Measurements from ENCODE around the gene CNTFR. TPM values are rescaled to one million over a fixed set of nuclear protein-coding genes. Genes with fewer than 3 reads are reported as not detected.

The CNTFR gene
- total and polyA plus RNA-seq, 3 experiments from 2014 or later = not detected

DNA sequence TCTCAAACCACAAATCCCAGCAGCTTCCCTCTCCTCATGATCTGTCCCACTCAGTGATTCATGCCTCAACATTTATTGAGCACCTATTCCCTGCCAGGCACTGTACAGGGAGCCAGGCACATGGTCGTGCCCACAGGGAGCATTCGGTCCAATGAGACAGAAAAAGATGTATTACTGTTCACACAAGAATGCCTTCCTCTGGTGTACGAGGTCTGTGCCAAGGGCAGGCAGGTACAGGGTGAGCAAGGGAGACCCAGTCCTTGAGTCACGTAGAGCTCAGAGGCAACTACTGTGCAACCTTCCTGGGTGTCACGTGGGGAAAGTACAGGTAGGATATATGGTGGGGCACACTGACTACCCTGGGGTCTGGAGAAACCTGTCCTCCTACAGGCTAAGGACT lies 4.6 kb downstream of the CNTFR start:
- H3K27ac Mint-ChIP-seq = no peak overlapping the region
- Histone ChIP-seq H3K27me3 (ENCODE audit: insufficient read depth, low read length, poor library complexity, severe bottlenecking) (peaks cover 47% of the 10 kb centered on the region), H3K27ac (ENCODE audit: low read depth, low read length) (no peak overlapping the region), H3K36me3 (ENCODE audit: insufficient read depth, low read length) (no peaks in the 10 kb centered on the region), H3K4me1 (ENCODE audit: insufficient read depth, low read length) (no peaks in the 10 kb centered on the region), H3K4me3 (ENCODE audit: low read length) (no peak overlapping the region), H3K9me3 (ENCODE audit: low read length) (no peaks in the 10 kb centered on the region)
- ChIA-PET CTCF (no interaction called here), POLR2A (no interaction called here)
- H3K36me3 Mint-ChIP-seq = peaks cover 0 to 8% (median 0%) of the 10 kb centered on the region in 3 donors
- peaks cover 9 to 12% (median 12%) of the 10 kb centered on the region in 3 donors for H3K4me1 Mint-ChIP-seq
- DNase-seq = no peak
- no peak overlapping the region for H3K4me3 Mint-ChIP-seq
- peaks cover 73 to 88% of the 10 kb centered on the region in 2 donors for H3K27me3 Mint-ChIP-seq
- no peaks in the 10 kb centered on the region for H3K9me3 Mint-ChIP-seq

DNA sequence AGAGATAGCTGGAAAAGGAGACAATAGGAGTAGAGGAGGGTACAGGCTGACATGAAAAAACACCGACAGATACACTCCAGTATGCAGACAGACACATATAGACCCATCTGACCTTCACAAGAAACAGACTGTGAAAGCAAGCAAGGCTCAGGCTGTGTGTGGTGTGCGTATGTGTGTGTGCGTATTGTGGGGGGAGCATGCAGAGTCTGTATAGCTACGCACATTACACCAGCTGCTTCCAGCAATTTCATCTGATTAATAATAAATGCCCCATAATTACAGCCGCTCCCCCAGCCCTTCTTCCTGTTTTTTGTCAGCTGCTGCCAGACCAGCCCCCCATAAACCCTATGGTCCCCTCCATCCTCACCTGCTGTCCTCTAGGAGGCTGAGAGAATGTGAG lies 6.7 kb downstream of the CNTFR start:
- Histone ChIP-seq H3K36me3 (ENCODE audit: insufficient read depth, low read length) (no peaks in the 10 kb centered on the region), H3K27me3 (ENCODE audit: insufficient read depth, low read length, poor library complexity, severe bottlenecking) (peaks cover 52% of the 10 kb centered on the region), H3K9me3 (ENCODE audit: low read length) (no peaks in the 10 kb centered on the region), H3K27ac (ENCODE audit: low read depth, low read length) (no peak overlapping the region), H3K4me3 (ENCODE audit: low read length) (no peak overlapping the region), H3K4me1 (ENCODE audit: insufficient read depth, low read length) (peaks cover 6% of the 10 kb centered on the region)
- no peak overlapping the region for H3K27ac Mint-ChIP-seq
- H3K9me3 Mint-ChIP-seq = no peaks in the 10 kb centered on the region
- peaks cover 0 to 7% (median 6%) of the 10 kb centered on the region in 3 donors for H3K4me1 Mint-ChIP-seq
- no peak for DNase-seq
- peaks cover 0 to 5% (median 0%) of the 10 kb centered on the region in 3 donors for H3K36me3 Mint-ChIP-seq
- peaks cover 70 to 87% of the 10 kb centered on the region in 2 donors for H3K27me3 Mint-ChIP-seq
- ChIA-PET POLR2A (interaction anchor here (1.0 kb wide), 1 partner anchor 37 kb away, joined by 4 read pairs; the partner anchor contains the start of gene DCTN3), CTCF (interaction anchor here (1.1 to 3.2 kb wide), 2 partner anchors 9 to 31 kb away, joined by 4 to 15 read pairs; no protein-coding TSS in a partner anchor)
- no peak overlapping the region for H3K4me3 Mint-ChIP-seq

DNA sequence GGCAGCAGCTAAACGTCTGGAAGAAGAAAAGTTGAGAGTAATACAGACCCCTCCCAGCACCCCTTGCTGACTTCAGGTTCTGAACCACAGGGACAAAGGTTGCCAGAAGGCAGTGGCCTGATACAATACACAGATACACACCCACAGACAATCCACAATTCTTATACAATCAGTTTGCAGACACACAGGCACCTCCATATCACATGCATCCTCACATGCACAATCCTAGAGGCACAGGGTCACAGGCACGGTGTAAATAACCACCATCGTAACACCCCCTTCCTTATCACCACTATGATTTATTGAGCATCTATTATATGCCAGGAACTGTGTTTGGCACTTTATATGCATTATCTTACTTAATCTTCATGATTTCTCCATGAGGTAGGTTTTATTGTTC lies 8.2 kb downstream of the CNTFR start:
- Mint-ChIP-seq H3K4me3 (no peak overlapping the region), H3K9me3 (no peaks in the 10 kb centered on the region), H3K36me3 (peaks cover 0 to 5% (median 0%) of the 10 kb centered on the region in 3 donors), H3K27me3 (peaks cover 61 to 82% of the 10 kb centered on the region in 2 donors), H3K27ac (no peak overlapping the region), H3K4me1 (peaks cover 4 to 13% (median 12%) of the 10 kb centered on the region in 3 donors)
- Histone ChIP-seq H3K27me3 (ENCODE audit: insufficient read depth, low read length, poor library complexity, severe bottlenecking) (peaks cover 41% of the 10 kb centered on the region), H3K4me1 (ENCODE audit: insufficient read depth, low read length) (peaks cover 6% of the 10 kb centered on the region), H3K4me3 (ENCODE audit: low read length) (no peak overlapping the region), H3K27ac (ENCODE audit: low read depth, low read length) (no peak overlapping the region), H3K9me3 (ENCODE audit: low read length) (no peaks in the 10 kb centered on the region), H3K36me3 (ENCODE audit: insufficient read depth, low read length) (no peaks in the 10 kb centered on the region)
- DNase-seq = no peak
- ChIA-PET CTCF (interaction anchor here (1.1 to 3.2 kb wide), 2 partner anchors 11 to 30 kb away, joined by 4 to 15 read pairs; no protein-coding TSS in a partner anchor), POLR2A (no interaction called here)

DNA sequence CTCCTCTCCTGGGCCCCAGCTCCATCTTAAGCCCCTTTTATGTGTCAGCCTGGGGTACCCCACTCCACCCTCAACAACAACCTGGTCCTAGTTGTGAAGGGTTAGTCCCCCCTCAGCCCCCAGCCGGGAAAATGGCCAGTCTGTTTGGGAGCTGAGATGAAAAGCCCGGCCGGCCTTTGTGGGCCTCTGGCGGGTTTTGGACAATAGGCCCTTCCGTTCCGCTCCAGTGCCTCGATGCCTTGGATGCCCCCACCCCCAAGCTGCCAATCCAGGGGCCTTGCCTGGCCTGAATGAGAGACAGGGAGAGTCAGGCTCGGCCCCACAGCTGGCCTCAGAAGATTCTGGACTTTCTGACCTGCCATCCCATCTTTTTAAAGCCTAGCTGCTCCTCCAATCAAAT lies 9.2 kb downstream of the CNTFR start:
- Mint-ChIP-seq H3K27me3 (peaks cover 58 to 80% of the 10 kb centered on the region in 2 donors), H3K9me3 (no peaks in the 10 kb centered on the region), H3K36me3 (peaks cover 0 to 5% (median 0%) of the 10 kb centered on the region in 3 donors), H3K27ac (no peak overlapping the region), H3K4me3 (no peak overlapping the region), H3K4me1 (peaks cover 4 to 15% (median 12%) of the 10 kb centered on the region in 3 donors)
- Histone ChIP-seq H3K36me3 (ENCODE audit: insufficient read depth, low read length) (no peaks in the 10 kb centered on the region), H3K27ac (ENCODE audit: low read depth, low read length) (no peak overlapping the region), H3K27me3 (ENCODE audit: insufficient read depth, low read length, poor library complexity, severe bottlenecking) (peaks cover 35% of the 10 kb centered on the region), H3K4me3 (ENCODE audit: low read length) (no peak overlapping the region), H3K9me3 (ENCODE audit: low read length) (no peaks in the 10 kb centered on the region), H3K4me1 (ENCODE audit: insufficient read depth, low read length) (peaks cover 6% of the 10 kb centered on the region)
- no peak for DNase-seq
- CTCF ChIA-PET = interaction anchor here (1.4 kb wide), 1 partner anchor 12 kb away, joined by 14 read pairs; no protein-coding TSS in a partner anchor
- POLR2A ChIA-PET = no interaction called here

DNA sequence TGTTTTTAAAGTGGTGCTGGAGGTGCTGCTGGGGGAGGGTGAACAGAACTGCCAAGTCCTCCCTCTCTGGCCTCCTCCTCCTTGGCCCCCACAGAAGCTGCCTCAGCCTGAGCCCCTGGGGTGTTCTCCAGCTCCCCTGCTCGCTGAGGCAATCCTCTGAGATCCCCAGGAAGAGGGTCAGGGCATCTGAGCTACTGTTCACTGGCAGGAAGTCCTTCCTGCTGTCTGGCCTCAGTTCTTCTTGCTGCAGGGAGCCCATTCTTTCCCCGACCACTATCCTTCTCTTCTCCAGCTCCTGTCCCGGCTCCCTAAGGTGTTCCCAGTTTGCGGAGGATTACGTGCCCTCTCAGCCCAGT lies 9.7 kb downstream of the CNTFR start:
- Histone ChIP-seq H3K36me3 (ENCODE audit: insufficient read depth, low read length) (no peaks in the 10 kb centered on the region), H3K9me3 (ENCODE audit: low read length) (no peaks in the 10 kb centered on the region), H3K4me3 (ENCODE audit: low read length) (no peak overlapping the region), H3K27me3 (ENCODE audit: insufficient read depth, low read length, poor library complexity, severe bottlenecking) (peaks cover 30% of the 10 kb centered on the region), H3K4me1 (ENCODE audit: insufficient read depth, low read length) (peaks cover 6% of the 10 kb centered on the region), H3K27ac (ENCODE audit: low read depth, low read length) (no peak overlapping the region)
- Mint-ChIP-seq H3K27me3 (peaks cover 56 to 79% of the 10 kb centered on the region in 2 donors), H3K36me3 (peaks cover 0 to 5% (median 0%) of the 10 kb centered on the region in 3 donors), H3K4me1 (peaks cover 4 to 15% (median 12%) of the 10 kb centered on the region in 3 donors), H3K9me3 (no peaks in the 10 kb centered on the region), H3K27ac (no peak overlapping the region), H3K4me3 (no peak overlapping the region)
- CTCF ChIA-PET = interaction anchor here (1.4 kb wide), 1 partner anchor 12 kb away, joined by 14 read pairs; no protein-coding TSS in a partner anchor
- POLR2A ChIA-PET = no interaction called here
- DNase-seq = no peak

DNA sequence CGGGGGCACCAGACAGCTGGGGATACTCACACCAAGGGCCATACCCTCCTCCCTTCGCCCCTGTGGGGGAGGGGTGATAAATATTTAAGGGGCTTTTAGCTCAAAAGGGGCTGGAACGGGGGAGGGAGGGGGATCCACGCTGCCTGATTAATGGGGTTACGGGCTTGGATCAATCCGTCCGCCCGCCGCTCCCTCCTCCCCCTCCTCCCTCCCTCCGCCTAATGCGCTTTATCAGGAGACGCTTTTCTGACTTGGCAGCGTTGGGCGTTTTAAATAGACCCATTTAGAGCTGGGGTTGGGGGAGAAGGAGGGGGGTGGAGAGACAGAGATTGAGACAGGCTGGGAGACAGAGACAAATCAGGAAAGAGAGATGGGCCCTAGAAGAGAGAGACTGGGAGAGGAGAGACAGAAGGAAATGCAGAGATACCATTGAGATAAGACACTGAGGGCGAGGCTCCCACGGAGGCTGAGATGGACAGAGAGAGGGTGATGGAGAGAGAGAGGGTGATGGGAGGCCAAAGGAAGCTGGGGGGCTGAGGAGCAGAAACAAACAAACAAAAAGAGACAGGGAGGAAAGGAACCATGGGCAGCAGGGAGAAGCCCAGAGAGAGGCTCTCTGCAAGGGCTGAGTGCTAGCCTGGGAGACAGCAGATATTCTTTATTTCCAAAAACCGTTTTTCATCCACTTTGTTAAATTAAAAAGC lies 10.3 kb downstream of the CNTFR start:
- no peak overlapping the region for H3K27ac Mint-ChIP-seq
- no peaks in the 10 kb centered on the region for H3K9me3 Mint-ChIP-seq
- H3K4me1 Mint-ChIP-seq = peaks cover 4 to 15% (median 12%) of the 10 kb centered on the region in 3 donors
- H3K27me3 Mint-ChIP-seq = peaks cover 55 to 78% of the 10 kb centered on the region in 2 donors
- Histone ChIP-seq H3K27me3 (ENCODE audit: insufficient read depth, low read length, poor library complexity, severe bottlenecking) (peaks cover 24% of the 10 kb centered on the region), H3K4me3 (ENCODE audit: low read length) (no peak overlapping the region), H3K27ac (ENCODE audit: low read depth, low read length) (no peak overlapping the region), H3K9me3 (ENCODE audit: low read length) (no peaks in the 10 kb centered on the region), H3K36me3 (ENCODE audit: insufficient read depth, low read length) (no peaks in the 10 kb centered on the region), H3K4me1 (ENCODE audit: insufficient read depth, low read length) (peaks cover 6% of the 10 kb centered on the region)
- H3K36me3 Mint-ChIP-seq = peaks cover 0 to 5% (median 0%) of the 10 kb centered on the region in 3 donors
- H3K4me3 Mint-ChIP-seq = peak overlapping the region in 3 of 7 donors; percentile 10 to 49 (median 18)
- DNase-seq = no peak
- ChIA-PET CTCF (interaction anchor here (0.7 to 1.4 kb wide), 2 partner anchors 13 to 40 kb away, joined by 3 to 14 read pairs; no protein-coding TSS in a partner anchor), POLR2A (no interaction called here)

DNA sequence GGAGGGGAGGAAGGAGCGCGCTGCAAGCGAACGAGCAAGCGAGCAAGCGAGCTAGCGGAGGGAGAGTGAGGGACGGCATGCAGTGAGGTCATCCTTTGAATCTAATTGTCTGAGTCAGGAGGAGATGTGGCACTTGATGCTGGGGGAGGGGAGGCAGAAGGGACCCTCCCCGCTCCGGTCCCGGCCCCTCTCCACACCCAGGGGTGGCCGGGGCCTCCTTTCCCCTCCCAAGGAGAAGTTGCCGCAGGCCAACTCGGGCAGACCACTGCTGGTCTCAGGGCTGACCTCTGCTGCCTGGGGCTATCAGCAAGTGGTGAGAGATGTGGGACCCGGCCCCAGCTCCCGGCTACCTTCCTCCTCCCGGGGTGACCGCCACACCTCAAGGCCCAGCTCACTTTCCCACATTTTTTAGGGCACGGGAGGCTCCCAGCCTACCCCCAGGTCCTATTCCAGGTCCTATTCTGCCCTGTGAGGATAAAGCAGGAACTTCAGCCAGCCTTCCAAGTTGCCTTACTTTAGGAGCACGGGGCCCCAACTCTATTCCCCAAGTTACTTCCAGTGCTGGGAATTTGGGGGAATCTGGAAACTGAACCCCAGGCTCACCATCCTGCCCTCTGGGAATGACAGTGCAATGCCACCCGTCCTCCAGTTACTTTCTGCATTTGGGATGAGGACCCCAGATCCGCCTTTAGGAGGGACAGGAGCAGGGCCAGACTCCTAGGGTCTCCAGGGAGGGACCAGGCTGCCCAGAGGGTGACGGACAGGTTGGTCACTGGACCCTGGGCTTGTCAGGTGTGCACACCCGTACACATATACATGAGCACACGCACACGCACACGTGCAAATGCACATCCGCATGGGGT lies 11.1 kb downstream of the CNTFR start:
- Mint-ChIP-seq H3K27me3 (peaks cover 52 to 76% of the 10 kb centered on the region in 2 donors), H3K9me3 (no peaks in the 10 kb centered on the region), H3K36me3 (peaks cover 0 to 5% (median 0%) of the 10 kb centered on the region in 3 donors), H3K4me3 (peak overlapping the region in 4 of 7 donors; percentile 8 to 49 (median 30)), H3K27ac (no peak overlapping the region), H3K4me1 (peaks cover 4 to 15% (median 12%) of the 10 kb centered on the region in 3 donors)
- H3K27me3 ChIP-seq (ENCODE audit: insufficient read depth, low read length, poor library complexity, severe bottlenecking) = peaks cover 23% of the 10 kb centered on the region
- CTCF ChIA-PET = interaction anchor here (0.7 kb wide), 1 partner anchor 39 kb away, joined by 3 read pairs; no protein-coding TSS in a partner anchor
- H3K36me3 ChIP-seq (ENCODE audit: insufficient read depth, low read length) = no peaks in the 10 kb centered on the region
- H3K4me1 ChIP-seq (ENCODE audit: insufficient read depth, low read length) = peaks cover 6% of the 10 kb centered on the region
- no peaks in the 10 kb centered on the region for H3K9me3 ChIP-seq (ENCODE audit: low read length)
- no peak overlapping the region for H3K4me3 ChIP-seq (ENCODE audit: low read length)
- no peak for DNase-seq
- no peak overlapping the region for H3K27ac ChIP-seq (ENCODE audit: low read depth, low read length)
- POLR2A ChIA-PET = no interaction called here

Measured in CD8-positive, alpha-beta memory T cell (primary cell).